Esophagus muscularis mucosa (tissue), 4 donors: ENCODE measurements around the gene CDH5.
"Not testable (repeated sequence)": the region's sequence is repeated elsewhere in the genome, so short reads cannot be mapped to it uniquely, and the experiment has no call there.

Experiments used
- CTCF ChIP-seq, 3 experiments: fragments of 200-600 bp in 2 of 3; fragments of 450-650 bp in 1 of 3; sonication (generic) in 2 of 3; IDR thresholded peaks; one replicate each; pipeline ENCODE4 v1.5.1; 2017 to 2019; ENCODE audit warnings: antibody characterized with exemption in 3 of 3, mild to moderate bottlenecking in 2 of 3, moderate library complexity in 1 of 3
- EP300 ChIP-seq: sonication (generic); formaldehyde crosslinking; IDR thresholded peaks from one replicate; pipeline ENCODE4 v1.6.1; 2017; ENCODE audit warnings: antibody characterized with exemption
- POLR2A ChIP-seq: fragments of 450-650 bp; IDR thresholded peaks from one replicate; pipeline ENCODE4 v1.6.1; 2017; ENCODE audit warnings: antibody characterized with exemption, moderate library complexity, mild to moderate bottlenecking, low read depth
- POLR2AphosphoS5 ChIP-seq, 2 donors: sonication (generic); formaldehyde crosslinking; IDR thresholded peaks; one replicate each; pipeline ENCODE4 v1.6.1; 2017; ENCODE audit warnings: antibody characterized with exemption in 2 of 2

DNA sequence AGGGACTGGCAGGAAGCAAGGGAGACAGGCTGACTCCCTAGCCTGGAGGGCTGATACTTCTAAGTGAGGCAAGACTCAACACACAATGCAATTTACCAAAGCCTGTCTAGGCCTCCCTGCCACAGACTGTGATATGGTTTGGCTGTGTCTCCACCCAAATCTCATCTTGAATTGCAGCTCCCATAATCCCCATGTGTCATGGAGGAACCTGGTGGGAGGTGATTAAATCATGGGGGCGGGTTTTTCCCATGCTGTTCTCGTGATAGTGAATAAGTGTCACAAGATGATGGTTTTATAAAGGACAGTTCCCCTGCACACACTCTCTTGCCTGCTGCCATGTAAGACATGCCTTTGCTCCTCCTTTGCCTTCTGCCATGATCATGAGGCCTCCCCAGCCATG is 35.0 kb upstream of the CDH5 start:
- not testable (repeated sequence) for TF ChIP-seq CTCF (IDR thresholded peaks at IDR 0.05); POLR2A; EP300; POLR2AphosphoS5 (IDR thresholded peaks at IDR 0.05)
